B cell (primary cell): ENCODE measurements around the gene TMEM114. TPM values are rescaled to one million over a fixed set of nuclear protein-coding genes. Genes with fewer than 3 reads are reported as not detected.

Experiments used
- ATAC-seq: fragments of 200-7000 bp; cut with Tn5 transposase; one replicate; pipeline ENCODE4 v1.10.0; 2021; ENCODE audit warnings: low read depth, mild to moderate bottlenecking, moderate number of reproducible peaks, moderate library complexity
- CTCF ChIA-PET: fragments of 350-600 bp; sonication (Branson Sonifier 250); formaldehyde crosslinking; loops from one replicate; lab custom pipeline; 2021; ENCODE audit warnings: antibody characterized with exemption, inconsistent platforms; lab: Charles Lee
- POLR2A ChIA-PET: fragments of 350-600 bp; sonication (Branson Sonifier 250); formaldehyde crosslinking; loops from one replicate; lab custom pipeline; 2021; ENCODE audit warnings: antibody characterized with exemption; lab: Charles Lee
- DNase-seq: peaks from one replicate; pipeline ENCODE4 v3.0.0; 2013
- H2AFZ ChIP-seq: 2 replicates; pipeline ENCODE4 v1.6.1; 2012; ENCODE audit warnings: mild to moderate bottlenecking, low read depth, low read length; ENCODE audit not compliant: insufficient read depth, poor library complexity, severe bottlenecking
- H3K27ac ChIP-seq, 2 donors: 1 replicate in 1 of 2; 2 replicates in 1 of 2; pipeline ENCODE4 v1.5.1; 2012 to 2013; ENCODE audit warnings: low read length in 2 of 2, mild to moderate bottlenecking in 2 of 2, moderate library complexity in 1 of 2
- H3K27me3 ChIP-seq, 4 experiments: fragments of 200-600 bp in 1 of 4; sonication (generic) in 1 of 4; replicated peaks in 1 of 4; 1 replicate in 2 of 4; 2 replicates in 2 of 4; pipeline versions ENCODE4 v1.6.1 to v1.7.0; 2013 to 2016; ENCODE audit warnings: low read length in 3 of 4, mild to moderate bottlenecking in 2 of 4, mixed read lengths in 1 of 4, moderate library complexity in 1 of 4; ENCODE audit not compliant: insufficient read depth in 4 of 4, control insufficient read depth in 3 of 4; ENCODE audit errors: control extremely low read depth in 1 of 4
- H3K36me3 ChIP-seq, 2 experiments: replicated peaks in 1 of 2; 1 replicate in 1 of 2; 2 replicates in 1 of 2; pipeline versions ENCODE4 v1.6.1 to v1.7.1; 2013; ENCODE audit warnings: low read length in 1 of 2; ENCODE audit not compliant: insufficient read depth in 2 of 2, control insufficient read depth in 1 of 2; ENCODE audit errors: control extremely low read depth in 1 of 2, extremely low read depth in 1 of 2
- H3K4me1 ChIP-seq, 2 donors: fragments of 200-600 bp in 1 of 2; sonication (generic) in 1 of 2; 1 replicate in 1 of 2; 2 replicates in 1 of 2; pipeline versions ENCODE4 v1.5.1 to v1.6.1; 2013 to 2017; ENCODE audit warnings: low read length in 2 of 2; ENCODE audit not compliant: control insufficient read depth in 2 of 2, insufficient read depth in 2 of 2
- H3K4me2 ChIP-seq: replicated peaks from 2 replicates; pipeline ENCODE3; 2012; ENCODE audit warnings: mild to moderate bottlenecking, low read depth, low read length; ENCODE audit not compliant: poor library complexity, severe bottlenecking
- H3K4me3 ChIP-seq, 5 experiments: fragments of 200-600 bp in 1 of 5; sonication (generic) in 1 of 5; 1 replicate in 3 of 5; 2 replicates in 2 of 5; pipeline versions ENCODE4 v1.5.1 to v1.7.0; 2011 to 2016; ENCODE audit warnings: low read length in 4 of 5, mild to moderate bottlenecking in 4 of 5, low read depth in 2 of 5, control low read depth in 1 of 5, moderate library complexity in 1 of 5; ENCODE audit not compliant: insufficient read depth in 1 of 5; ENCODE audit errors: control extremely low read depth in 1 of 5, extremely low read depth in 1 of 5
- H3K79me2 ChIP-seq: fragments of 200-600 bp; sonication (generic); one replicate; pipeline ENCODE4 v1.6.0; 2016; ENCODE audit warnings: low read length; ENCODE audit not compliant: control insufficient read depth, insufficient read depth
- H3K9ac ChIP-seq: fragments of 200-600 bp; sonication (generic); 2 replicates; pipeline ENCODE4 v1.6.1; 2017; ENCODE audit warnings: mild to moderate bottlenecking, low read length, moderate library complexity
- H3K9me3 ChIP-seq, 3 donors: one replicate each; pipeline versions ENCODE4 v1.6.1 to v1.7.1; 2013; ENCODE audit warnings: low read length in 2 of 3; ENCODE audit not compliant: control insufficient read depth in 2 of 3, insufficient read depth in 1 of 3; ENCODE audit errors: control extremely low read depth in 1 of 3
- H4K20me1 ChIP-seq: 2 replicates; pipeline ENCODE4 v1.6.0; 2012; ENCODE audit warnings: mild to moderate bottlenecking, low read length; ENCODE audit not compliant: insufficient read depth, control insufficient read depth, poor library complexity, severe bottlenecking
- H3K27ac Mint-ChIP-seq: one replicate; pipeline ENCODE4 v1.8.0; 2021; ENCODE audit warnings: mixed read lengths
- H3K27me3 Mint-ChIP-seq: one replicate; pipeline ENCODE4 v1.8.0; 2021; ENCODE audit warnings: mixed read lengths
- H3K4me1 Mint-ChIP-seq: one replicate; pipeline ENCODE4 v1.8.0; 2021; ENCODE audit warnings: mixed read lengths
- H3K4me3 Mint-ChIP-seq: one replicate; pipeline ENCODE4 v1.8.0; 2021; ENCODE audit warnings: mixed read lengths
- H3K9me3 Mint-ChIP-seq: one replicate; pipeline ENCODE4 v1.8.0; 2022; ENCODE audit warnings: mixed read lengths; ENCODE audit not compliant: insufficient read depth
- EZH2 ChIP-seq: IDR thresholded peaks from 2 replicates; pipeline ENCODE4 v1.6.1; 2012; ENCODE audit warnings: borderline replicate concordance, low read depth, mild to moderate bottlenecking, moderate library complexity, low read length; ENCODE audit not compliant: insufficient read depth, poor library complexity, severe bottlenecking
- WGBS: methylation state at CpG from one replicate; pipeline ENCODE4 v1.1.5; 2013; ENCODE audit warnings: missing lambda C conversion rate; ENCODE audit not compliant: insufficient coverage; 5-methylcytosine and 5-hydroxymethylcytosine counted together
- intact Hi-C: fragments of 100-400 bp; cut with micrococcal nuclease; formaldehyde crosslinking; loops from one replicate; pipeline ENCODE4 v1.10.0; 2022
- polyA plus RNA-seq: library from polyadenylated mRNA; depleted of rRNA; stranded (reverse); fragments of >200 nt; gene quantifications from 2 replicates; pipeline ENCODE4 v1.2.3, GENCODE V29; 2012
- total RNA-seq, 2 donors: library from RNA; stranded (reverse); fragments of 120-200 nt in 1 of 2; gene quantifications; 1 replicate in 1 of 2; 2 replicates in 1 of 2; pipeline versions ENCODE4 v1.2.3 to v1.2.4, GENCODE V29; 2013 to 2022
- TF ChIP-seq, protein P1 (sequence below): fragments of 200-600 bp; IDR thresholded peaks from one replicate; pipeline ENCODE4 v1.8.0; 2022; ENCODE audit warnings: antibody characterized with exemption, mild to moderate bottlenecking

Gene TMEM114
- total and polyA plus RNA-seq, 2 donors (not counting 1 experiment from before 2014, with no cell fraction given): not detected

DNA sequence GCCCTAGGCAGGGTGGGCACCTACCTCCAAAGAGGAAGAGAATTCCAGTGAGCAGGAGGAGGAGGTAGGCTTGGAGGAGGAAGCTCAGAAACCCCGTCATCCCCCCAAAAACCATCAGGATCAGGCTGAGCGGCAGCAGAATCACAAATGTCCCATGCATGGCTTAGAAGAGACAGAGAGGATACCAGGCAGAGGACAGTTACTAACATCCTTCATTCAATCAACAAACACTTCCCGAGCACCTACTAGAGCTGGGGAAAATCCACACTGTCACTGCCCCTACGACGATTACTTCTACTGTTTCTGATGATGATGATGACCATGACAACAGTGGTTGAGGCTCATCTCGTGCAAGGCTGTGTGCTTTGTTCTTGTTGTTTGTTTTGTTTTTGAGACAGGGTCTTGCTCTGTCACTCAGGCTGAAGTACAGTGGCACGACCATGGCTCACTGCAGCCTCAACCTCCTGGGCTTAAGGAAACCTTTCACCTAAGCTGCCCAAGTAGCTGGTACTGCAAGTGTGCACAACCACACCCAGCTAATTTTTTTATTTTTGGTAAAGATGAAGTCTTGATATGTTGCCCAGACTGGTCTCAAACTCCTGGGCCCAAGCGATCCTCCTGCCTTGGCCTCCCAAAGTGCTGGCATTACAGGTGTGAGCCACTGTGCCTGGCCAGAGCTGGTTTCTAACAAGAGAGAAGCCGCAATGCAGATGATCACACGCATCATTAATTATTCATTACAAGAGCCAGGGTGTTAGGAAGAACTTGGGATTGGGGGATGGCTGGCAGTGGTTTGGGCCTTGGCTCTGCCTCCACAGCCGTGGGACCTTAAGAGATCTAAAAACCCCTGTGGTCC lies 18.0 kb downstream of the TMEM114 start:
- no peak overlapping the region for H3K27ac Mint-ChIP-seq
- H3K4me2 ChIP-seq: no peak overlapping the region
- 83% methylated on average over 4 of the region's 11 CpGs for WGBS

More for the DNA sequence above, 18.0 kb downstream of the TMEM114 start:
- H3K9me3 Mint-ChIP-seq: no peaks in the 10 kb centered on the region
- Histone ChIP-seq H3K9ac (no peak overlapping the region), H2AFZ (no peak overlapping the region), H3K79me2 (no peaks in the 10 kb centered on the region), H4K20me1 (no peaks in the 10 kb centered on the region), H3K4me3 (no peak overlapping the region), H3K36me3 (no peaks in the 10 kb centered on the region), H3K27ac (no peak overlapping the region), H3K9me3 (no peaks in the 10 kb centered on the region), H3K4me1 (peaks cover 0 to 6% of the 10 kb centered on the region in 2 donors), H3K27me3 (peaks cover 0 to 14% (median 6%) of the 10 kb centered on the region in 4 experiments)
- peaks cover 7% of the 10 kb centered on the region for H3K4me1 Mint-ChIP-seq
- intact Hi-C loops: no loop called here
- TF ChIP-seq, protein P1, sequence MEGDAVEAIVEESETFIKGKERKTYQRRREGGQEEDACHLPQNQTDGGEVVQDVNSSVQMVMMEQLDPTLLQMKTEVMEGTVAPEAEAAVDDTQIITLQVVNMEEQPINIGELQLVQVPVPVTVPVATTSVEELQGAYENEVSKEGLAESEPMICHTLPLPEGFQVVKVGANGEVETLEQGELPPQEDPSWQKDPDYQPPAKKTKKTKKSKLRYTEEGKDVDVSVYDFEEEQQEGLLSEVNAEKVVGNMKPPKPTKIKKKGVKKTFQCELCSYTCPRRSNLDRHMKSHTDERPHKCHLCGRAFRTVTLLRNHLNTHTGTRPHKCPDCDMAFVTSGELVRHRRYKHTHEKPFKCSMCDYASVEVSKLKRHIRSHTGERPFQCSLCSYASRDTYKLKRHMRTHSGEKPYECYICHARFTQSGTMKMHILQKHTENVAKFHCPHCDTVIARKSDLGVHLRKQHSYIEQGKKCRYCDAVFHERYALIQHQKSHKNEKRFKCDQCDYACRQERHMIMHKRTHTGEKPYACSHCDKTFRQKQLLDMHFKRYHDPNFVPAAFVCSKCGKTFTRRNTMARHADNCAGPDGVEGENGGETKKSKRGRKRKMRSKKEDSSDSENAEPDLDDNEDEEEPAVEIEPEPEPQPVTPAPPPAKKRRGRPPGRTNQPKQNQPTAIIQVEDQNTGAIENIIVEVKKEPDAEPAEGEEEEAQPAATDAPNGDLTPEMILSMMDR: no peak
- TF ChIP-seq EZH2: no peak
- peaks cover 37% of the 10 kb centered on the region for H3K27me3 Mint-ChIP-seq
- H3K4me3 Mint-ChIP-seq: no peak overlapping the region
- ChIA-PET POLR2A (no interaction called here), CTCF (interaction anchor here (0.5 to 4.1 kb wide), 8 partner anchors 12 to 562 kb away, joined by 3 to 27 read pairs (median 4); partner anchors contain the start of gene CARHSP1)
- ATAC-seq: no peak
- no peak for DNase-seq
